NCI-H526 (cell line): ENCODE data around the gene CLDN17.

ENCODE experiments used
- DNase-seq, 2 experiments: peaks; one replicate each; lab custom pipeline; 2025; lab: John Stamatoyannopoulos, UW

The CLDN17 gene

GRCh38 chr21:30166705-30167104 is at the start of gene CLDN17:
Gene CLDN17, minus strand, starts transcription at chr21:30166805. Its CDS starts 188 bp downstream, at chr21:30166617.
- no peak for DNase-seq

GRCh38 chr21:30216041-30216723 is 49.6 kb upstream of the CLDN17 start, which contains the start of gene CLDN8:
Gene CLDN8, minus strand, starts transcription at chr21:30216097. Its CDS starts 172 bp downstream, at chr21:30215925.
- DNase-seq = no peak

- no peak for DNase-seq
Measured at GRCh38 chr21:30211071-30211470, 44.5 kb upstream of the CLDN17 start.

- no peak for DNase-seq
Measured at GRCh38 chr21:30209601-30210000, 43.0 kb upstream of the CLDN17 start.

GRCh38 chr21:30207252-30207579 is 40.6 kb upstream of the CLDN17 start:
- DNase-seq = peak in 1 of 2 experiments; percentile 12

GRCh38 chr21:30206551-30207251 is 40.1 kb upstream of the CLDN17 start:
- no peak for DNase-seq

GRCh38 chr21:30200000-30200399 is 33.4 kb upstream of the CLDN17 start:
- DNase-seq = no peak

- peak; percentile 1 to 63 for DNase-seq
Measured at GRCh38 chr21:30194701-30195299, 28.2 kb upstream of the CLDN17 start.

- DNase-seq = no peak
Measured at GRCh38 chr21:30193201-30193600, 26.6 kb upstream of the CLDN17 start.

GRCh38 chr21:30190554-30190953 is 23.9 kb upstream of the CLDN17 start:
- DNase-seq = no peak

- DNase-seq = no peak
Measured at GRCh38 chr21:30189773-30190172, 23.2 kb upstream of the CLDN17 start.

- DNase-seq = no peak
Measured at GRCh38 chr21:30186242-30186641, 19.6 kb upstream of the CLDN17 start.

GRCh38 chr21:30168086-30168485 is 1.5 kb upstream of the CLDN17 start:
- no peak for DNase-seq

- DNase-seq = no peak
Measured at GRCh38 chr21:30166171-30166570, 434 bp downstream of the CLDN17 start.

- DNase-seq = no peak
Measured at GRCh38 chr21:30164796-30165195, 1.8 kb downstream of the CLDN17 start.

- DNase-seq = no peak
Measured at GRCh38 chr21:30153697-30154340, 12.8 kb downstream of the CLDN17 start.

- DNase-seq = no peak
Measured at GRCh38 chr21:30152792-30153191, 13.8 kb downstream of the CLDN17 start.

- no peak for DNase-seq
Measured at GRCh38 chr21:30148906-30149305, 17.7 kb downstream of the CLDN17 start.

GRCh38 chr21:30146558-30147282 is 19.9 kb downstream of the CLDN17 start:
- no peak for DNase-seq

- DNase-seq = no peak
Measured at GRCh38 chr21:30138483-30138882, 28.1 kb downstream of the CLDN17 start.

GRCh38 chr21:30129246-30129645 is 37.4 kb downstream of the CLDN17 start:
- no peak for DNase-seq

- no peak for DNase-seq
Measured at GRCh38 chr21:30126576-30126975, 40.0 kb downstream of the CLDN17 start.
